GM13977 (cell line): ENCODE data around the gene GJA9.

ENCODE experiments used
- DNase-seq: peaks from one replicate; pipeline ENCODE4 v3.0.0; 2012; ENCODE audit warnings: low spot score
- CTCF ChIP-seq: IDR thresholded peaks from 2 replicates; pipeline ENCODE4 v1.5.1; 2012; ENCODE audit warnings: mild to moderate bottlenecking, control low read depth; ENCODE audit not compliant: insufficient read depth; ENCODE audit errors: extremely low read depth, missing control alignments
- in situ Hi-C: fragments of 300-500 bp; cut with MboI; formaldehyde crosslinking; loops from one replicate; pipeline ENCODE4 v1.12.0; 2022; ENCODE audit warnings: low sequenced_read_pairs, low pct_unique_long_range_greater_than_20kb, mixed read lengths, inconsistent platforms; ENCODE audit not compliant: unreplicated experiment

GJA9 gene

GRCh38 chr1:38888423-38889333, 7.3 kb upstream of the GJA9 start:
- in situ Hi-C loops = no loop called here
- no peak for TF ChIP-seq CTCF
- DNase-seq = no peak

GRCh38 chr1:38885092-38885491, 3.7 kb upstream of the GJA9 start:
- TF ChIP-seq CTCF = no peak
- no peak for DNase-seq
- in situ Hi-C loops = no loop called here

- TF ChIP-seq CTCF = no peak
- DNase-seq = no peak
- in situ Hi-C loops = no loop called here
Measured at GRCh38 chr1:38875811-38876210, 5.6 kb downstream of the GJA9 start.

- peak; percentile 99 for DNase-seq
- no peak for TF ChIP-seq CTCF
- in situ Hi-C loops = no loop called here
Measured at GRCh38 chr1:38873027-38873969, 8.1 kb downstream of the GJA9 start, which contains the start of gene MYCBP. Gene MYCBP, minus strand, starts transcription at chr1:38873348. Its CDS starts 43 bp downstream, at chr1:38873305.

- peak; percentile 61 for DNase-seq
- no peak for TF ChIP-seq CTCF
- in situ Hi-C loops = no loop called here
Measured at GRCh38 chr1:38872401-38873026, 8.9 kb downstream of the GJA9 start.

- in situ Hi-C loops = no loop called here
- DNase-seq = no peak
- TF ChIP-seq CTCF = no peak
Measured at GRCh38 chr1:38870996-38871395, 10.4 kb downstream of the GJA9 start.
